SK-N-SH treated with all-trans-retinoic acid at 6 μM for 48 hours (cell line): Measurements from ENCODE around the gene SLC44A3.

Experiments
- BACH2 ChIP-seq: fragments of 250-450 bp; sonication (Bioruptor Pico); IDR thresholded peaks from 2 replicates; pipeline ENCODE4 v1.9.0; 2021; ENCODE audit warnings: mild to moderate bottlenecking, borderline replicate concordance
- OSR1 ChIP-seq: fragments of 250-450 bp; sonication (Bioruptor Pico); IDR thresholded peaks from 2 replicates; pipeline ENCODE4 v1.8.0; 2022; ENCODE audit warnings: moderate library complexity, mild to moderate bottlenecking, inconsistent platforms
- TCF4 ChIP-seq: fragments of 250-450 bp; sonication (Bioruptor Pico); IDR thresholded peaks from 2 replicates; pipeline ENCODE4 v1.8.0; 2021; ENCODE audit warnings: mild to moderate bottlenecking, moderate library complexity, borderline replicate concordance
- TOX ChIP-seq: fragments of 250-450 bp; sonication (Bioruptor Pico); IDR thresholded peaks from 2 replicates; pipeline ENCODE4 v1.8.0; 2021; ENCODE audit warnings: mild to moderate bottlenecking, moderate library complexity, borderline replicate concordance
- ZC3H10 ChIP-seq: fragments of 250-450 bp; sonication (Bioruptor Pico); IDR thresholded peaks from 2 replicates; pipeline ENCODE4 v1.5.1; 2021; ENCODE audit warnings: mild to moderate bottlenecking, moderate library complexity
- ZFP3 ChIP-seq: fragments of 250-450 bp; sonication (Bioruptor Pico); IDR thresholded peaks from 2 replicates; pipeline ENCODE4 v1.5.0; 2020; ENCODE audit warnings: mild to moderate bottlenecking, moderate library complexity
- ZFP30 ChIP-seq: fragments of 450-650 bp; formaldehyde crosslinking; IDR thresholded peaks from 2 replicates; pipeline ENCODE4 v1.5.0; 2022; ENCODE audit warnings: mild to moderate bottlenecking, moderate library complexity
- ZNF565 ChIP-seq: fragments of 450-650 bp; formaldehyde crosslinking; conservative IDR thresholded peaks from 2 replicates; pipeline ENCODE4 v1.5.0; 2020; ENCODE audit warnings: low read depth, mild to moderate bottlenecking, moderate library complexity
- ZNF70 ChIP-seq: fragments of 450-650 bp; formaldehyde crosslinking; IDR thresholded peaks from 2 replicates; pipeline ENCODE4 v1.5.0; 2020; ENCODE audit warnings: mild to moderate bottlenecking, moderate library complexity
- TF ChIP-seq, protein P1 (sequence below): fragments of 250-450 bp; sonication (Bioruptor Pico); IDR thresholded peaks from 2 replicates; pipeline ENCODE4 v1.5.0; 2020; ENCODE audit warnings: mild to moderate bottlenecking, moderate library complexity
- TF ChIP-seq, protein P2 (sequence below): fragments of 250-450 bp; sonication (Bioruptor Pico); IDR thresholded peaks from 2 replicates; pipeline ENCODE4 v1.5.1; 2020; ENCODE audit warnings: low read depth, mild to moderate bottlenecking, moderate library complexity

DNA sequence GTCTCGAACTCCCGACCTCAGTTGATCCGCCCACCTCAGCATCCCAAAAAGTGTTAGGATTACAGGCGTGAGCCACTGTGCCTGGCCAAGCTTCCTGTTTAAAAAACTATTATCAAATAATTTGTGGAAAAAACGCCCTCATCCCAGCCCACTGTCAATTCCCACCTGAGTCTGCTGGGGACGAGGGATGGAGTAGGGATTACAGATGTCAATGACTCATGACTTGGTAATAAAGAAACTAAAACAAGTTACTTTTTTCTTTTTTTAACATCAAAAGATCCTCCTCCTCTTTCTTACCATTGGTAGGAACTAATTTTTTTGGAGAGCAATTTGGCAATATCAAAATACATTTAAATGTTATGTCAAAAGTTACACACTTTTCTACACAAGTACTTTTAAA, 97.1 kb downstream of the SLC44A3 start:
- TF ChIP-seq ZFP30 (CRISPR knock-in tag) (no peak), ZNF70 (CRISPR knock-in tag) (no peak), OSR1 (CRISPR knock-in tag) (no peak), ZNF565 (CRISPR knock-in tag) (no peak), BACH2 (CRISPR knock-in tag) (no peak), TOX (CRISPR knock-in tag) (no peak), TCF4 (no peak), ZC3H10 (CRISPR knock-in tag) (no peak), ZFP3 (CRISPR knock-in tag) (no peak)
- TF ChIP-seq, protein P1, sequence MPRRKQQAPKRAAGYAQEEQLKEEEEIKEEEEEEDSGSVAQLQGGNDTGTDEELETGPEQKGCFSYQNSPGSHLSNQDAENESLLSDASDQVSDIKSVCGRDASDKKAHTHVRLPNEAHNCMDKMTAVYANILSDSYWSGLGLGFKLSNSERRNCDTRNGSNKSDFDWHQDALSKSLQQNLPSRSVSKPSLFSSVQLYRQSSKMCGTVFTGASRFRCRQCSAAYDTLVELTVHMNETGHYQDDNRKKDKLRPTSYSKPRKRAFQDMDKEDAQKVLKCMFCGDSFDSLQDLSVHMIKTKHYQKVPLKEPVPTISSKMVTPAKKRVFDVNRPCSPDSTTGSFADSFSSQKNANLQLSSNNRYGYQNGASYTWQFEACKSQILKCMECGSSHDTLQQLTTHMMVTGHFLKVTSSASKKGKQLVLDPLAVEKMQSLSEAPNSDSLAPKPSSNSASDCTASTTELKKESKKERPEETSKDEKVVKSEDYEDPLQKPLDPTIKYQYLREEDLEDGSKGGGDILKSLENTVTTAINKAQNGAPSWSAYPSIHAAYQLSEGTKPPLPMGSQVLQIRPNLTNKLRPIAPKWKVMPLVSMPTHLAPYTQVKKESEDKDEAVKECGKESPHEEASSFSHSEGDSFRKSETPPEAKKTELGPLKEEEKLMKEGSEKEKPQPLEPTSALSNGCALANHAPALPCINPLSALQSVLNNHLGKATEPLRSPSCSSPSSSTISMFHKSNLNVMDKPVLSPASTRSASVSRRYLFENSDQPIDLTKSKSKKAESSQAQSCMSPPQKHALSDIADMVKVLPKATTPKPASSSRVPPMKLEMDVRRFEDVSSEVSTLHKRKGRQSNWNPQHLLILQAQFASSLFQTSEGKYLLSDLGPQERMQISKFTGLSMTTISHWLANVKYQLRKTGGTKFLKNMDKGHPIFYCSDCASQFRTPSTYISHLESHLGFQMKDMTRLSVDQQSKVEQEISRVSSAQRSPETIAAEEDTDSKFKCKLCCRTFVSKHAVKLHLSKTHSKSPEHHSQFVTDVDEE (CRISPR knock-in tag) = no peak
- TF ChIP-seq, protein P2, sequence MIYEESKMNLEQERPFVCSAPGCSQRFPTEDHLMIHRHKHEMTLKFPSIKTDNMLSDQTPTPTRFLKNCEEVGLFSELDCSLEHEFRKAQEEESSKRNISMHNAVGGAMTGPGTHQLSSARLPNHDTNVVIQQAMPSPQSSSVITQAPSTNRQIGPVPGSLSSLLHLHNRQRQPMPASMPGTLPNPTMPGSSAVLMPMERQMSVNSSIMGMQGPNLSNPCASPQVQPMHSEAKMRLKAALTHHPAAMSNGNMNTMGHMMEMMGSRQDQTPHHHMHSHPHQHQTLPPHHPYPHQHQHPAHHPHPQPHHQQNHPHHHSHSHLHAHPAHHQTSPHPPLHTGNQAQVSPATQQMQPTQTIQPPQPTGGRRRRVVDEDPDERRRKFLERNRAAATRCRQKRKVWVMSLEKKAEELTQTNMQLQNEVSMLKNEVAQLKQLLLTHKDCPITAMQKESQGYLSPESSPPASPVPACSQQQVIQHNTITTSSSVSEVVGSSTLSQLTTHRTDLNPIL (CRISPR knock-in tag) = no peak
